C4-2B (cell line): ENCODE data around the gene LHX3.

Experiments
- ZFX ChIP-seq: fragments of 450-650 bp; IDR thresholded peaks from 2 replicates; pipeline ENCODE4 v1.6.1; 2017
- TF ChIP-seq, protein P1 (sequence below): fragments of 450-650 bp; conservative IDR thresholded peaks from 2 replicates; pipeline ENCODE4 v1.5.1; 2017; ENCODE audit warnings: mild to moderate bottlenecking

DNA sequence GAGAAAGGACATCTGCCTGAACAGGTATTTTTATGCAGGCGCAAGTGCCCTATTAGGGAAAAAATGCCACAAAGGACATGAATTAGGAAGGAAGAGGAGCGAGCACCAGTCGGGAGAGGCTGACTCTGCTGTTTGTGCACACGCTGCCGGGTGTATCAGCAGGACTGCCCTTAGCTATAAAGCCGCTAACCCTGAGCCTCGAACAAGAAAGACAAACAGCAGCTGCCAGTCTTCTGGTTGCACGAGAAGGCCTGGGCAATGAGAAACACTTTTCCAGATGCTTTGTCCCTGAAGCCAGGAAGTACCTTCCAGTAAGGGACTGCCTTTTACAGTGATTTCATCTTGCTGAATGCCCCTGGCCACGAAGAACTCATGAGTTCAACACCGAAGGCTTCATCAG lies 28.0 kb upstream of the LHX3 start:
- TF ChIP-seq, protein P1, sequence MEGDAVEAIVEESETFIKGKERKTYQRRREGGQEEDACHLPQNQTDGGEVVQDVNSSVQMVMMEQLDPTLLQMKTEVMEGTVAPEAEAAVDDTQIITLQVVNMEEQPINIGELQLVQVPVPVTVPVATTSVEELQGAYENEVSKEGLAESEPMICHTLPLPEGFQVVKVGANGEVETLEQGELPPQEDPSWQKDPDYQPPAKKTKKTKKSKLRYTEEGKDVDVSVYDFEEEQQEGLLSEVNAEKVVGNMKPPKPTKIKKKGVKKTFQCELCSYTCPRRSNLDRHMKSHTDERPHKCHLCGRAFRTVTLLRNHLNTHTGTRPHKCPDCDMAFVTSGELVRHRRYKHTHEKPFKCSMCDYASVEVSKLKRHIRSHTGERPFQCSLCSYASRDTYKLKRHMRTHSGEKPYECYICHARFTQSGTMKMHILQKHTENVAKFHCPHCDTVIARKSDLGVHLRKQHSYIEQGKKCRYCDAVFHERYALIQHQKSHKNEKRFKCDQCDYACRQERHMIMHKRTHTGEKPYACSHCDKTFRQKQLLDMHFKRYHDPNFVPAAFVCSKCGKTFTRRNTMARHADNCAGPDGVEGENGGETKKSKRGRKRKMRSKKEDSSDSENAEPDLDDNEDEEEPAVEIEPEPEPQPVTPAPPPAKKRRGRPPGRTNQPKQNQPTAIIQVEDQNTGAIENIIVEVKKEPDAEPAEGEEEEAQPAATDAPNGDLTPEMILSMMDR: no peak
- no peak for TF ChIP-seq ZFX
